Fibroblast of skin of abdomen (primary cell): Measurements from ENCODE around the gene KAT5.
"Not testable (repeated sequence)": the region's sequence is repeated elsewhere in the genome, so short reads cannot be mapped to it uniquely, and the experiment has no call there.

Experiments used
- DNase-seq: peaks from one replicate; pipeline ENCODE4 v3.0.0-alpha.2; 2013

The KAT5 gene

GRCh38 chr11:65744699-65745042 lies 32.6 kb downstream of the KAT5 start:
- DNase-seq, result no peak

DNA sequence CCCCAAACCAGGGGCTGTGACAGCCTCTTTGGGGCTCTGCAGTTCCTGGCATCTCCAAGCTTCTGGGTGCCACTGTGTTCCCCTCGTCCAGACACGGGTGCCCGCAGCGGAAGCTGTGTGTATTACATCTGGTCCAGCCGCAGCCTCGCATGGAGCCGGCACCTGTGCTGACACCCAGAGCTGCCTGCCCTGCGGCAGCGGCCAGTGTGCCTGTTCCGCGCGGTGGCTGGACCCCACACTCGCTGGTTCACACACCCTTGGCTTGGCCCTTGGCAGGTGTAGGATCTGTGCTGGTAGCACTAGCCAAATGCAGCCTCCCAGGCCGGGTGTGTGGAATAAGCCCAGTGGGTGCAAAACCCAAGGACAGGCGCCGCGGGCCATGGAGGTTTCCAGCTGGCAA lies 33.0 kb downstream of the KAT5 start:
- DNase-seq, result no peak

GRCh38 chr11:65762169-65762568 lies 50.1 kb downstream of the KAT5 start:
- DNase-seq, result not testable (repeated sequence)

- not testable (repeated sequence) for DNase-seq
These were observed 50.8 kb downstream of the KAT5 start for GRCh38 chr11:65762816-65763215.

DNA sequence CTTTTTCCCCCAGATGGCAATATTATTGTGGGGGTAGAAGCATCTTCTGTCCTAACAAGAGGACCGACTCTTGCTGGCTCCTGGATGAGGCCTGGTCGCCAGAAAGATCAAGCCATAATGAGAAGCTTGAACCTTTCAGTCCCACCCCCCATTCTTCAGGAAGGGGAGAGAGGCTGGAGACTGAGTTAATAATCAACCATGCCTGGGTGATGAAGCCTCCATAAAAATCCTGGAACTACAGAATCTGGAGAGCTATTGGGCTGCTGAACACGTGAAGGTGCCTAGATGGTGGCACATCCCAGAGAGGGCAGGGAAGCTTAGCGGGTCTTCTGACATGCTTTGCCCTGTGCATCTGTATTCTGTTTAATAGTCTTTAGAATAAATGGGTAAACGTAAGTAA lies 52.4 kb downstream of the KAT5 start:
- no peak for DNase-seq

DNA sequence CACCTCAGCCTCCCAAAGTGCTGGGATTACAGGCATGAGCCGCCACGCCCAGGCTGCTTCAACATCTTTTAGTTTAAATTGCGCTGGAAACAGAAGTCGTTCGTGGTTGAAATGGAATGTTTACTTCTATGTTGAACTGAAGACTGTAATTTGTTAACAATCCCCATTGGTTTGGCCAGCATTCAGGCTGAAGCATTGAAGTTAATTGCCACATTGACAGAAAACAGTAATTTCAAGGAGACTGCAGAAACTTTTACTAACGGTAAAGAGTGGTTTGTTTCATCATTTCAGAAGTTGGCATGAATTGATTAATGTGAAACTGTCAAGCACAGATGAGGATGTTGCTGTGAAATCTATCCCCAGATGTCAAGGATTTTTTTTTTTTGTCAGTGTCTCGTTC lies 54.5 kb downstream of the KAT5 start:
- peak; percentile 82 for DNase-seq

DNA sequence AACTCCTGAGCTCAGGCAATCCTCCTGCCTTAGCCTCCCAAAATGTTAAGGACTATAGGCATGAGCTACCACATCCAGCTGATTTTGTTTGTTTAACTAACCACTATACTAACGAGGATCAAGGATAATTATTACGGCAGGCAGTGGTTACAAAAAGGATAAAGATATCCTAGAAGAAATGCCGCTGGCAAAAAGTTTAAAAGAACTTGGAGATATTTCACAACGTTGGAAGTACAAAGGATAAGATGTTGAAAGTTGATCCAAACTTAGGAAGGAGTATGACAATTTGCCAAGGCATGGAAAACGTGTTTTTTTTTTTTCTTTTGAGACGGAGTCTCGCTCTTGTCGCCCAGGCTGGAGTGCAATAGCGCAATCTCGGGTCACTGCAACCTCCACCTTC lies 55.4 kb downstream of the KAT5 start:
- DNase-seq, result no peak

DNA sequence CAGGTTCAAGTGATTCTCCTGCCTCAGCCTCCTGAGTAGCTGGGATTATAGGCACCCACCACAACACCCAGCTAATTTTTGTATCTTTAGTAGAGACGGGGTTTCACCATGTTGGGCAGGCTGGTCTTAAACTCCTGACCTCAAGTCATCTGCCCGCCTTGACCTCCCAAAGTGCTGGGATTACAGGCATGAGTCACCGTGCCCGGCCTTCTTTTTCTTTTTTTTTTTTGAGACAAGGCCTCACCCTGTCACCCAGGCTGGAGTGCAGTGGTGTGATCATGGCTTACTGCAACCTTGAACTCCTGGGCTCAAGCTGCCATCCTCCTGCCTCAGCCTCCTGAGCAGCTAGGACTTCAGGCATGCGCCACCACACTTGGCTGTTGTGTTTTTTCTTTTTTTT lies 55.8 kb downstream of the KAT5 start:
- not testable (repeated sequence) for DNase-seq
